CD4-positive, alpha-beta T cell treated with Interleukin-2 at 100 ng/mL for 4 hours (primary cell): Measurements from ENCODE around the gene OASL.
A peak's percentile ranks its signal among the peaks of the same experiment; 100 is the strongest.
"Not testable (repeated sequence)": the region's sequence is repeated elsewhere in the genome, so short reads cannot be mapped to it uniquely, and the experiment has no call there.

Experiments
- DNase-seq: peaks from one replicate; pipeline ENCODE4 v3.0.0-alpha.2; 2020; ENCODE audit warnings: low spot score

Gene OASL

GRCh38 chr12:121059031-121059898 lies 20.2 kb upstream of the OASL start:
- DNase-seq = no peak

- no peak for DNase-seq
Observed at GRCh38 chr12:121057794-121058193, 18.7 kb upstream of the OASL start.

- no peak for DNase-seq
Observed at GRCh38 chr12:121053706-121054105, 14.7 kb upstream of the OASL start.

GRCh38 chr12:121050725-121051124 lies 11.7 kb upstream of the OASL start:
- DNase-seq = no peak

- no peak for DNase-seq
Observed at GRCh38 chr12:121048442-121048841, 9.4 kb upstream of the OASL start.

- DNase-seq = not testable (repeated sequence)
Observed at GRCh38 chr12:121047400-121047799, 8.4 kb upstream of the OASL start.

- DNase-seq = no peak
Observed at GRCh38 chr12:121043067-121043466, 4.0 kb upstream of the OASL start.

- DNase-seq = peak; percentile 75
Observed at GRCh38 chr12:121036810-121037326, 2.2 kb downstream of the OASL start.

- no peak for DNase-seq
Observed at GRCh38 chr12:121034616-121035305, 4.3 kb downstream of the OASL start.

GRCh38 chr12:121033625-121034349 lies 5.3 kb downstream of the OASL start:
- peak; percentile 90 for DNase-seq

GRCh38 chr12:121030576-121031212 lies 8.4 kb downstream of the OASL start:
- no peak for DNase-seq

- no peak for DNase-seq
Observed at GRCh38 chr12:121026274-121027045, 12.6 kb downstream of the OASL start.

- no peak for DNase-seq
Observed at GRCh38 chr12:121025442-121026226, 13.4 kb downstream of the OASL start.

GRCh38 chr12:121023799-121024198 lies 15.2 kb downstream of the OASL start:
- no peak for DNase-seq

GRCh38 chr12:121022713-121023112 lies 16.3 kb downstream of the OASL start:
- no peak for DNase-seq

- no peak for DNase-seq
Observed at GRCh38 chr12:121021754-121022153, 17.3 kb downstream of the OASL start.

- no peak for DNase-seq
Observed at GRCh38 chr12:121018860-121019617, 20.0 kb downstream of the OASL start.

GRCh38 chr12:121017966-121018491 lies 21.0 kb downstream of the OASL start:
- no peak for DNase-seq
